NCI-H2029 treated with DMSO at 0.1 percent for 48 hours (cell line): ENCODE results near the gene SPRN.
"Not testable (repeated sequence)": the region's sequence is repeated elsewhere in the genome, so short reads cannot be mapped to it uniquely, and the experiment has no call there.

Experiments used
- DNase-seq: peaks from one replicate; lab custom pipeline; 2025; lab: John Stamatoyannopoulos, UW

Gene SPRN

DNA sequence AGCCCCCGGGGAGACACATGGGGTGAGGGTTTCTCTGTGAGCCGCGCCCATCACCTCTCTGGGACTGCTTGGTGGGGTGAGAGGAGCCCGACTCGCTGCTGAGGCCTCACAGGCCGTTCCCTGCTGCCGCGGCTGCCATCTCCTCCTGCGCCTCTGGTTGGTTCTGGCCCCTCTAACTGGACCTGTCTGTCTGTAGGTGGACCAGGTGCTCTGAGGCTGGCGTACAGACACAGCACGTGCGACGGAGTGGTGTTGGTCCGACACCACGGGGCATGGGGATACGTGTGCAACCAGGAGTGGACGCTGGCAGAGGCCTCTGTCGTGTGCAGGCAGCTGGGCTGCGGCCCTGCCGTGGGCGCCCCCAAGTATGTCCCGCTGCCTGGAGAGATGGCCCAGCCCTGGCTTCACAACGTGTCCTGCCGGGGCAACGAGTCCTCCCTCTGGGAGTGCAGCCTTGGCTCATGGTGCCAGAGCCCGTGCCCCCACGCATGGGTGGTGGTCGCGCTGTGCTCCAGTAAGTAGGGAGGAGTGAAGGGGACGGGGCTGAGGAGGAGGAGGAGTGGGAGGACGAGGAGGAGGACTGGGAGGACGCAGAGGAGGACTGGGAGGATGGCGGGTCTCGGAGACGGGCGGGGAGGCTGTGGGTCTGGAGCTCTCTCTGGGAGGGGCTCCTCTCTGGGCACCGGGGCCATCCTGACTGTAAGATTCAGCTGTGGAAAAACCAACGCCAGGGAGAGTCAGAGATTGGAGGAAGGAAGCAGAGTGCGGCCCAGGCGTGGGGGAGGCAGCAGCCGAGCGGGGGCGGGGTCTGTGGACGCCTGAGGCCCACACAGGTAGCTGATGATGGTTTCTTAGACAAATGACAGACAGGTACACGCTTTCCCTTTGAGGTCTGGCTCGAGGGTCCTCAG, 31.9 kb upstream of the SPRN start:
- no peak for DNase-seq

DNA sequence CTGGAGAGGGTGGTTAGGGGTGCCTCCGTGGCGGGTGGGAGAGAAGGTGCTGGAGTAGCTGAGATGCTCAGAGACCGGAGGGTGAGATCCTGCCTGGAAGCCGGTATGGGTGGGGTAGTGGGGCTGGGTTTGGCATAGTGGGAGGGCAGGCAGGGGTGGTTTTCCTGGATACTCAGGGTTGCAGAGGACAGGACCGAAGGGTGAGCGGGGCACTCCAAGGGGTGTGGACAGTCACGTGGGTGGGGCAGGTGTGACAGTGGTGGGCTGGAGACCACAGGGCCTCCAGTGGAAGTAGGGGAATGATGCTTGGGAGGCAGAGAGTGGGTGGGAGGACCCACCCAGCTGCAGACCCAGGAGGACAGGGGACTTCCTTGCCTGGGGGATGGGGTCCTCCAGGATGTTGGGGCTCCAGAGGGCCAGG, 31.2 kb upstream of the SPRN start:
- DNase-seq = no peak

DNA sequence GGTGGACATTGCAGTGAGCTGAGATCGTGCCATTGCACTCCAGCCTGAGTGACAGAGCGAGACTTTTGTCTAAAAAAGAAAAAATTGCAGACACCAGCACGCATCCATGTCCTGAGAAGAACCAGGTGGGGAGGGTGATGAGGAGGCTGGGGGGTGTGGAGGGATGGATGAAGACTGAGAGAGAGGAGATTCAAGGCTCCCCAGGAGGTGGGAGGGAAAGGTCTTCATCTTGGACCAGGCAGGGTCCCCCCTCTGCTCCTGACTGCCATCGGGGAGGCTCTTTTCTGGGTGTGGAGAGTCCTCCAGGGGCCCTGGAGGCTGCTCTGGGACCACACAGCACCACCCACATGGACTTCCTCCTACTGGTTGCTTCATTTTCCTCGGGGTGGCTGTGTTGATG, 30.8 kb upstream of the SPRN start:
- DNase-seq = no peak

DNA sequence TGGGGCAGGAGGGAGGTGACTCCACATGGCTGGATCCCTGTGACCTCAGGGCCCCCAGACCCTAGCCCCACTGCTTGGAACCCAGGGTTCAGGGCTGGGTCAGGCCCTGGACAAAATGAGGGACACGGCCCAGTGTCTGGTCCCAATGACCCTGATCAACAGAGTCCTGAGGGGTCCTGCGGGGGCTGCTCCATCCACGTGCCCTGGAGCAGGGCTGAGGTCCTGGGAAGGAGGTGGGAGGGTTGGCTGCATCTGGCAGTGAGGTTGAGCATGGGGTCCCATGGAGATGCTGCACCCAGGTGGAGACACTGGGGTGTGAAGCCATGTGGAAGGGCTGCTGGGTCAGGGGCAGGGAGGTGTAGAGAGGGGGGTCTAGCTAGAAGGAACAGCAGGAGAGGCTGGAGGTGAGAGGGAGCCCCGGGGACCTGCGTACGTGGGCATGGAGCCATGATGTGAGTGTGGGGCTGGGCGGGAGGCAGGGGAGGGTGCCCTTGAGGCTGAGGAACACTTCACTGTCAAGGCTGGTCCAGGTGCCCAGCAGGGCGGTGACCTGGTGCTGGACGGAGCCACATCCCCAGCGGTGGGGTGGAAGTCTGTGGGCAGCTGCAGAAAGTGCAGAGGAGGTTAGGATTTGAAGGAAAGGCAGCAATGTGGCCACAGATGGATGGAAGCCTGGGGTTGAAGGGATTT, 29.9 kb upstream of the SPRN start:
- DNase-seq = no peak

DNA sequence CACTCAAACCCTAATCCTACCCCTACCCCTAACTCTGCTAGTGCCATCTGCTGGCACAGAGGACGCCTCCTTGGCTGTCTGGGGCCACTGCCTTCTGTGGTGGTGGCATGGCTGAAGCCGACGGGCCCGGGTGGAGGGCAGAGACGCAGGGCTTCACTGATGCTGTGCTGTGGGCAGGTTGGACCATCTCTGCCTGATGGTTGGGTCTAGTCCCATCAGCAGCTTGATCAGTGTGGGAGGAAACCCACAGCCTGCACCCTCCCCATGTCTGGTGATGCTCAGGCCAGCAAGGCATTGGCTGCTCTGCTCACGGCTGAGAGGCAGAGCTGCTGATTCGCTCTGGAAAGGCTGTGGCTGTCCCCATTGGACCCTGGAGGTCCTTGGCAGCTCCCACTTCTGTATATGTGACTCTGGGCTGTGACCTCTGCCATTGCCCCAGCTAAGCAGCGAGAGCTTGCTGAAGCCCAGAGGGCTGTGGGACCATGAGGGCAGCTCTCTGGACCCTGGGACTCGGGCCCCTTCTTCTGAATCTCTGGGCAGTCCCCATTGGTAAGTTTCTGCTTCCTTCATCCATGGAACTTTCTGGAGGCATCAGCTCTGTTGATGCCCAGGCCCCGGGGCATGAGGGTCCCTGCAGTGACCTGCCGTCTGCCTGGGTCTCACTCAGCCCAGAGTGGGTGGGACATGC, 29.2 kb upstream of the SPRN start, which contains the start of gene SCART1:
Gene SCART1 (plus strand): TSS at position 430 of the 688 bp plus-strand sequence. CDS start 53 bp downstream, at position 483.
- DNase-seq = no peak

DNA sequence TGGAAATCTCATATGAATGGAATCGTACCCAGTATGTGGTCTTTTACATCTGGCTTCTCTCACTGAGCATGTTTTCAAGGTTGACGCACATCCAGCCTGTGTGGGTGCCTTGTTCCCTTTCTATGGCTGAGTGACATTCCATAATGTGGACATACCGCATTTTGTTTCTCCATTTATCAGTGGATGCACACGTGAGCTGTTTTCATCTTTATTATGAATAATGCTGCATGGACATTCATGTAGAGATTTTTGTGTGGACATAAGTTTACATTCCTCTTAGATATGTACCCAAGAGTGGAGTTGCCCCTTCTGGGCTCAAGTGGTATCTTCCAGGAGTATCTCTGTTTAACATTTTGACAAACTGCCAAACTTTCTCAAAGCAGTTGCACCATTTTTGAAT, 28.0 kb upstream of the SPRN start:
- no peak for DNase-seq

DNA sequence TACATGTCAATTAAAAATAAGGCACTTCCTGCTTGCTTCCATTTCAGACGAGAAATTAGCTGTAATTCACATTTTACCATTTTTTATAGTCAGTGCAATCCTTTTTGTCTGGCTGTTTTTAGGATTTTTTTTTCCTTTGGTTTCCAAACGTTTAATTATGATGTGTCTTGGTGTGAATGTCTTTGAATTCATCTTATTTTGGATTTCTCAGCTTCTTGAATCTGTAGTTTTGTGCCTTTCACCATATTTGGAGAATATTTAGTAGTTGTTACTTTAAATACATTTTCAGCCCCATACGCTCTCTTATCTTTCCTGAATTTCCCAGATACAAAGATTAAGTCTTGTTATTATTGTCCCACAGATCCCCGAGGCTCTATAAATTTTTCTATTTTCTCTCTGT, 26.9 kb upstream of the SPRN start:
- DNase-seq = no peak

DNA sequence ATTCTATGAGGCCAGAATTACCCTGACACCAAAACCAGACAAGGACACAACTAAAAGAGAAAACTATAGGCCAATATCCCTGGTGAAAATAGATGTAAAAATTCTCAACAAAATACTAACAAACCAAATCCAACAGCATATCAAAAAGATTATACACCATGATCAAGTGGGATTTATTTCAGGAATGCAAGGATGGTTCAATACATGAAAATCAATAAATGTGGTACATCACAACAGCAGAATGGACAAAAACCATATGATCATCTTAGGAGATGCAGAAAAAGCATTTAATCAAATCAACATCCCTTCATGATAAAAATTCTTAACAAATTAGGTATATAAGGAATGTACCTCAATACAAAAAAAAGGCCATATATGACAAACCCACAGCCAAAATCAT, 23.7 kb upstream of the SPRN start:
- DNase-seq = no peak

DNA sequence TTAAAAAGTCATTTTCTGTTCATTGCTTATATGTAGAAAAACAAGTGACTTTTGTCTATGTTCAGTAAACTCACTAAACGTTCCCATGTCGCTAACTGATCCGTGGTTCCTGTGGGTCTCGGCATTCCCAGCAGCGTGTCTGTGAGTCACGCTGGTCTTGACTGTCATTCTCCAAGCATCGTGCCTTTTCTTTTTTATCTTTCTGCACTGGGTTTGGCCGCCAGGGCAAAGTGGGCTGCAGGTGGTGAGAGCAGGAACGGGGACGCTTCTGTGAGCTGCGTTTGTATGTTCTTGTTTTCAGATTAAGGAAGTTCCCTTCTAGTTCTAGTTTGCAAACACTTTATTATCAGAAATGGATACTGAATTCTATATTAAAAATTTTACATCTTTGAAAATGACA, 22.6 kb upstream of the SPRN start:
- no peak for DNase-seq

DNA sequence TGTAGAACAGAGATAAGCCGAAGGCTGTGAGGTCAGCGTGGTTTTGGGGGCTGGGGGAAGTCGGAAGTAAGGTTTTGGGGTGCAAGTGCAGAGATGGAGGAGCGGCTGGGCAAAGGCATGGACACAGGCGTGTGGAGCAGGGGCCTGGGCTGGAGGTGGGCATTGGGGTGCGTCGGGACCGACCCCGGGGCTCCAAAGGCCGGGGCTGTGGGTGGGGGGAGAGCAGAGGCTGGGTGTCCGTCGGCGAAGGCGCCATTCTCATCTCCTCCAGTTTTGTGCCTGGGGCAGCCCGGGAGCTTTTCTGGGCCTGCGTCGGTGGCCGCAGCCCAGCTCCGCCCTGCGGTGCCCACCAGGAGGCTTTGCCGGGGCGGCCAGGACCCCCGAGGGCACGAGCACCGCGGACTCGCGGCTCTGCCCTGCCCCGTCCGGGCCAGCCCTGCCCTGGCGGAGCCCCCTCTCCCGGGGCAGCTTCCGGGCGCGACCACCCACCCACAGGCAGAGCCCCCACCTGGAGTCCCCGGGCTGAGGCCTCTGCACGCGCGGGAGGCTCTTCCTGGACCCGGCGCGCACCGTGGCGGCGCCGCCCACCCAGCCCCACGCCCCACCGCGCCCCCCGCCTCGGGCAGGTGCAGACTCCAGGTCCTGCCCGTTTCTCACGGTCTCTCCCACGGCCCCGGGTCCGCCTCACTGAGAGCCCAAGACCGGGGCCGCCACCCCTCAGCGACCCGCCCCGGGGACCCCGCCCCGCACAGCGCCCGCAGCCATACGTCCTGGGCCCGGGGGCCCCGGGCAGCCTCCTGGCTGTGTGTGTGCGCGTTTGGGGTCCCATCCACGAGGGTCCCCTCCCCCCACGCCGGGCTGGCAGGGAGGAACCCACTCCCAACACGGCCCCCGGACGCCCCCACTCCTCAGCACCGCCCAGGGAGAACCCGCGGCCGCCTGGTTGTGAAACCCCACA, 21.6 kb upstream of the SPRN start:
- DNase-seq = no peak

DNA sequence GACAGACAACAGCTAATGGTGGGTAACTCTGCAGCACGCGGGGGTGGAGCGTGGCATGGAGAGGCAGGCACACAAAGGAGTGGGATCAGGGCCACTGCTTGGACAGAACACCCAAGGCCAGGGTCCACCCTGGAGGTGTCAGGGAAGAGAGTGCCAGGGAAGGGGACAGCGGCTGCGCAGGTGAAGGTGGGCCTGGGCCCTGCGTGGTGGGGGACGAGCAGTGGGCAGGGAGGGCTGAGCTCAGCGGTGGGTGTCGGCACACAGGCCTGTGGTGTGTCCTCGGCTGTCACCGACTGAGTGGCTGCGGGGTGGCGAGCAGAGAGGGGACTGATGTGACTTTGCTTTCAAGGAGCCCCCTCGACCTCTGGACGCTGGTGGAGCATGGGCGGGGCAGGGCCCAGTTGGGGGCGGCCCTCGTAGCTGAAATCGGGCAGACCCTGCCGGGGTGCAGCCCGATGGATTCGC, 20.9 kb upstream of the SPRN start:
- no peak for DNase-seq

DNA sequence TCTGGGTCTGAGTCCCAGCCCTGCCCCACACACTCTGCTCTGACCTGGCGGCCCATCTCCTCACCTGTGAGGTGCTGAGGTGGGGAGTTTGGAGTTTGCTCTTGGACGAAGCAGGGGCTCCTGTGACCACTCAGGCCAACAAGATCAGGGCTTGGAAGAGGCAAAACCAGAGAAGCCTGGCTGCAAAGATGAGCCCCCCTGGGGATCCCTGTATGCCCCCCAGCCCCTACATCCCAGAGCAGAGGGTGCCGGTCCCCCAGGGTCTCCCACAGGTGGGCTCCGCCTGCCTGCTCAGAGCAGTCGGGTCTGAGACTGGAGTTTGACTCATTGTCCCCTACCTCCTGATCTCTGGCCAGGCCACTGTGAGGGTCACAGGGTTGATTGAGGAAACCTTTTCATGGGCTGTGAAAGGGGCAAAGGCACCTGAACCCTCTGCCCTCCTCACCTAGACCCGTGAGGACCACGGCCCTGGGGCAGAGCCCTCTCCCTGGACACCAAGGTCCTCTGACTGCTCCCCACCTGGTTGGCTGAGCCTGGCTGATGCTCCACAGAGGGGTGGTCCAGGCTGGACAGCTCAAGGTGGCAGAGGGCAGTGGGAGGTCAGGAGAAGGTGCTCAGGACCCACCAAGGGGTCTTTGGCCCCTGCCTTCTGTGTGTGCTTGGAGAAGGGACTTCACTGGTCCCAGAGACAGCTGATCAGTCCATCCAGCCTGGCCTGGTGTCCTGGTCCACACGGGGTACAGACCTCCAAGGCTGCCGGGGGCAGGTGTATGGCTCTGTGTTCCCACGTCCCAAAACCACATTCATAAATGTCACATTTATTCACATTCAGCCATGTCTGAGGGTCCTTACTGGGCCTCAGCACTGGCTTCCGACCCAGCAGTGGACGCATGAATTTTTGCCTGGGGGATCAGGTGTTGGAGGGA, 20.2 kb upstream of the SPRN start:
- DNase-seq = no peak

DNA sequence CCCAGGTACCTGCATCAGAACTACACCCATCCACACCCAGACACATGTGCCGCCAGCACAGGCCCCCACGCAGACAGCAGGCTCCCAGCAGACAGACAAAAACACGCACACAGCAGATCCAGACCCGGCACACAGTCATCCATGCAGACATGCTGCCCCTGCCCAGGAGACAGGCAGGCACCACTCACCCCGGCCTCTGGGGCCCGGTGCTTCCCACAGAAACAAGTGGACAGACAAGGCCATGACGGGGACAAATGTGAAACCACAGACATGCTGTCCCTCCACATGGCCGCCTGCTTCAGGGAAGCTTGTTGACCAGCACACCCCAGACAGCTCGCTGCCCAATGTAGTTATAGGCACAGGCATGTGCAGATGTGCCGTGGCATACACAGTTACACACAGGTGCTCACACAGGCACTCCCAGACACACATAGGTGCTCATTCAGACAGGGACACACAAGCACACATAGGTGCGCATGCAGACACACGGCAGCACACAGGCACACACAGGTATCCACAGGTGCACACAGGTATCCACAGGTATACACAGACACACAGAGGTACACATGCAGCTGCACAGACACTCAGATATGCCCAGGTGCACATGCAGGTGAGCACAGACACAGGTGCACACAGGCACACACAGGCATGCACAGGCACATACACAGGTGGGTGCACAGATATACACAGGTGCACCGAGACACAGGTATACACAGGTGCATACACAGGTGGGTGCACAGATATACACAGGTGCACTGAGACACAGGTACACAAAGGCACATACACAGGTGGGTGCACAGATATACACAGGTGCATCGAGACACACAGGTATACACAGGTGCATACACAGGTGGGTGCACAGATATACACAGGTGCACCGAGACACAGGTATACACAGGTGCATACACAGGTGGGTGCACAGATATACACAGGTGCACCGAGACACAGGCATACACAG, 18.8 kb upstream of the SPRN start:
- DNase-seq = no peak

DNA sequence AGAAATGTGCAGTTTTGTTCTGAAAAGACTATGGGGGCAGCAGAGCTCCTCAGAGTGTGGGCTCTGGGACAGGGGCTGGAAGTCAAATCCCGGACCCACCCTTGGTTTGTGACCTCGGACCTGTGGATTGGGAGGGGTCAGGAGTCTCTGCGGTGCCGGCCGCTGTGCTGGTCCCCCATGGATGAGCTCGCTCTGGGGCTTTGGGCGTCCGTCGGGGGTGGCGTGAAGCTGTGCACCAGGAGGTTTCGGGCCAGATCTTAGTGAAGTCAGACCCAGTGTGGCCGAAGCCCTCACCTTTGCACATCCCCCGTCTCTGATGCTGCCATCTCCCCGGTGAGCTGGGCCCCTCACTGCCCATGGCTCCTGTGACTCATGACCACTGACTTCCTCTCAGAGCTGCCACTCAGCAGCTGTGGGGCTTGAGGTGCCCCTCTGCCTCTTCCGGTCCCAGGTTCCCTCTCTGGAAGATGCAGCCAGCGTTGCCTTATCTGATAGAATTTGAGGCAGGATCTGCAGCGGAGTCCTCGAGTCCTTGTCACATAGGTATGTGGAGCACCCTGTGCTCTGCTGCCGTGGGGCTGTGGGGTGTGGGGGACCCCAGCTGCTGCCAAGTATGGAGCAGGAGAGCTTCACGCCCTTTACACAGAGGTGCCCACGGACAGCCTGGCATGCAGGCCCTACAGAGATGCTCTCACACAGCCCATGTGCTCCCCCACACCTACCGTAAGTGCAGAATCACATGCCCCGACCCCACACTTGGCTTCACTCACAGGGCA, 18.0 kb upstream of the SPRN start:
- no peak for DNase-seq

DNA sequence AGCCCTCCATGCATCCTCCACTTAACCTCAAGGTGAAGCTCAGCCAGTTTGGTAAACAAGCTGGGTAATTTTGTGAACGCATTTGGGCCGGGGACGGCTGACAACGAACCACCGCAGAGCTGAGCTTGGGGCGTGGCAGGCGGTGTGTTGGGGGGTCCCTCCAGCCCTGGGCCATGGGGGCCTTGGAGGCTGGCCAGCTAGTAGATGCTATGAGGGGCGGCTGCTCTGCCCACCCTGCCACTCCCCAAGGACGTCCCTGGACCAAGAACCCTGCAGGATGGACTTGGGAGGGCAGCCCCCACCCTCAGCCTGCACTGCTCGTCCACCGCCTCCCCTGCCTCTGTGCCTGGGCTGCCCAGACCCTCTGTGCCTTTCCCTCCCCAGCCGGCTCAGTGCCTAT, 17.4 kb upstream of the SPRN start:
- no peak for DNase-seq

DNA sequence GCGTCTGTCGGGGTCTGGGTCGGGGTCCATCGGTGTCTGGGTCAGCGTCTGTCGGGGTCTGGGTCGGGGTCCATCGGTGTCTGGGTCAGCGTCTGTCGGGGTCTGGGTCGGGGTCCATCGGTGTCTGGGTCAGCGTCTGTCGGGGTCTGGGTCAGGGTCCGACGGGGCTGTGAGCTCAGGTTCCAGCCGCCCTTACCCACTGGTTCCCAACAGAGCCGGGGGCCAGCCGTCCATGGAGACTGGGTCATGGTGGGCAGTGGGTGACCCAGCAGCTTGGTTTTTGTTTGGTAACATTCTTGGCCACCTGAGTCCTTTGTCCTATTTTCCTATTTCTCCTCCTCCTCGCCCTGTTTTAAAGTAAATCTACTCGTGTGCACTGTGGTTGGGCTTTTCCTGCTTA, 16.9 kb upstream of the SPRN start:
- not testable (repeated sequence) for DNase-seq

DNA sequence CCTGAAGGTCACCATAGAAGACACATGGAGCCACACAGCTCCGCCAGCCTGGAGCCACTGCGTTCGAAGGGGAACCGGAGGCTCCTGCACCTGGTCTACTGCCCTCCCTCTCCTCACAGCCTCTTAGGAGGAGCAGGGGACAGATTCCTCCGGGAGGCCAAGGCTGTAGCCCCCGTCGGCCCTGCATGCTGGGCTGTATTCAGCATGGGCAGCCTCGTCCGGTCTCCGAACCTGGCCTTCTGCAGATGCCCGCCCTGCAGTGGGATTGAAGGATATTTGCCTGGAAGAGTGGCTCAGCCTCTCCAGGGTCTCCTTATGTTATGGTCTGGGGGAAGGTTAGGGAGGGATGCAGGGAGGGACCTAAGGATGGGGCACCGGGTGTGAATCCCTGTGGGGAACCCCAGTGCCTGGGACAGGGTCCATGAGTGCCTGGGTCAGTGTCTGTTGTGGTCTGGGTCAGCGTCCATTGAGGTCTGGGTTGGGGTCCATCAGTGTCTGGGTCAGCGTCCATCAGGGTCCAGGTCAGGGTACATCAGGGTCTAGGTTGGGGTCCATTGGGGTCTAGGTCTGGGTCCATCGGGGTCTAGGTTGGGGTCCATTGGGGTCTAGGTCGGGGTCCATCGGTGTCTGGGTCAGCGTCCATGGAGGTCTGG, 16.3 kb upstream of the SPRN start:
- no peak for DNase-seq
